HCT116 (cell line): Measurements from ENCODE around the gene TRPC4.

ENCODE experiments used
- CEBPB ChIP-seq: IDR thresholded peaks from 2 replicates; pipeline ENCODE4 v1.6.1; 2012; ENCODE audit warnings: low read depth
- EGR1 ChIP-seq: IDR thresholded peaks from 2 replicates; pipeline ENCODE4 v1.6.1; 2012; ENCODE audit warnings: low read depth
- POLR2A ChIP-seq: IDR thresholded peaks from 2 replicates; pipeline ENCODE4 v1.7.0; 2011; ENCODE audit warnings: borderline replicate concordance; ENCODE audit not compliant: insufficient read depth, insufficient read length; ENCODE audit errors: extremely low read depth
- POLR2AphosphoS5 ChIP-seq: IDR thresholded peaks from 2 replicates; pipeline ENCODE4 v1.6.1; 2011; ENCODE audit warnings: mild to moderate bottlenecking, low read depth, low read length, moderate library complexity
- TCF7L2 ChIP-seq: IDR thresholded peaks from 2 replicates; pipeline ENCODE4 v1.7.0; 2011; ENCODE audit warnings: borderline replicate concordance, inconsistent platforms; ENCODE audit not compliant: insufficient read depth, insufficient read length; ENCODE audit errors: extremely low read depth
- YY1 ChIP-seq: IDR thresholded peaks from 2 replicates; pipeline ENCODE4 v1.6.1; 2011; ENCODE audit warnings: low read length, low read depth, moderate library complexity, mild to moderate bottlenecking; ENCODE audit not compliant: insufficient replicate concordance; ENCODE audit errors: extremely low read depth
- TF ChIP-seq, protein P1 (sequence below), 3 experiments: fragments of 200-600 bp in 1 of 3; sonication (generic) in 1 of 3; IDR thresholded peaks in 2 of 3; conservative IDR thresholded peaks in 1 of 3; 2 replicates each; pipeline ENCODE4 v1.5.1; 2012 to 2017; ENCODE audit warnings: low read depth in 2 of 3, low read length in 2 of 3, antibody characterized with exemption in 1 of 3, borderline replicate concordance in 1 of 3, control low read depth in 1 of 3, mild to moderate bottlenecking in 1 of 3, mixed read lengths in 1 of 3, mixed run types in 1 of 3, moderate library complexity in 1 of 3; ENCODE audit not compliant: insufficient read depth in 1 of 3
- TF ChIP-seq, protein P2 (sequence below): IDR thresholded peaks from 2 replicates; pipeline ENCODE4 v1.6.1; 2012

DNA sequence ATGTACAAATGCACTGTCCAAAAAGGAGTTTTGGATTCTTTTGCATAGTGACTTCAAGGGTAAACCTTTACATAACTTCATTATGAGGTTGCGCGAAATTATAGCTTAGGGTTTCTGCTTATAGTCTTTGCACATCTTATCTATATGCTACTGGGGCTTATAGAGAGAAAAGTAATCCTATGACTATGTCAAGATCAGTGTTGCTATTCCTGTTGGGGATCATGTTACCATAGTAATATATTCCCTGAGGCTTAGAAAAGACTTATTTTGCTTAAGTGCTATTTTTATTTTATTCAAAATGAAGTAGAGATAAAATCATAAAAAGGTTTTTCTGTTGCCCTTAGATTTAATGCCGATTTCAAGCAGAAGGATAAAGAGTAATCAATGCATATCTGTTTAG lies 256.3 kb downstream of the TRPC4 start:
- TF ChIP-seq, protein P1, sequence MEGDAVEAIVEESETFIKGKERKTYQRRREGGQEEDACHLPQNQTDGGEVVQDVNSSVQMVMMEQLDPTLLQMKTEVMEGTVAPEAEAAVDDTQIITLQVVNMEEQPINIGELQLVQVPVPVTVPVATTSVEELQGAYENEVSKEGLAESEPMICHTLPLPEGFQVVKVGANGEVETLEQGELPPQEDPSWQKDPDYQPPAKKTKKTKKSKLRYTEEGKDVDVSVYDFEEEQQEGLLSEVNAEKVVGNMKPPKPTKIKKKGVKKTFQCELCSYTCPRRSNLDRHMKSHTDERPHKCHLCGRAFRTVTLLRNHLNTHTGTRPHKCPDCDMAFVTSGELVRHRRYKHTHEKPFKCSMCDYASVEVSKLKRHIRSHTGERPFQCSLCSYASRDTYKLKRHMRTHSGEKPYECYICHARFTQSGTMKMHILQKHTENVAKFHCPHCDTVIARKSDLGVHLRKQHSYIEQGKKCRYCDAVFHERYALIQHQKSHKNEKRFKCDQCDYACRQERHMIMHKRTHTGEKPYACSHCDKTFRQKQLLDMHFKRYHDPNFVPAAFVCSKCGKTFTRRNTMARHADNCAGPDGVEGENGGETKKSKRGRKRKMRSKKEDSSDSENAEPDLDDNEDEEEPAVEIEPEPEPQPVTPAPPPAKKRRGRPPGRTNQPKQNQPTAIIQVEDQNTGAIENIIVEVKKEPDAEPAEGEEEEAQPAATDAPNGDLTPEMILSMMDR (IDR thresholded peaks at IDR 0.05 in 2 of 3, conservative IDR thresholded peaks at IDR 0.05 in 1 of 3; ENCODE audit: borderline replicate concordance in 1 of 3, insufficient read depth in 1 of 3, low read depth in 2 of 3, low read length in 2 of 3): no peak
- TF ChIP-seq POLR2AphosphoS5: no peak
- TF ChIP-seq YY1: no peak
- no peak for TF ChIP-seq TCF7L2
- TF ChIP-seq POLR2A: no peak
- TF ChIP-seq EGR1: no peak
- no peak for TF ChIP-seq CEBPB
- TF ChIP-seq, protein P2, sequence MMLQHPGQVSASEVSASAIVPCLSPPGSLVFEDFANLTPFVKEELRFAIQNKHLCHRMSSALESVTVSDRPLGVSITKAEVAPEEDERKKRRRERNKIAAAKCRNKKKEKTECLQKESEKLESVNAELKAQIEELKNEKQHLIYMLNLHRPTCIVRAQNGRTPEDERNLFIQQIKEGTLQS: no peak
